Central memory CD8-positive, alpha-beta T cell (primary cell): ENCODE measurements around the gene KIF15.
A peak's percentile ranks its signal among the peaks of the same experiment; 100 is the strongest.
"Not testable (repeated sequence)": the region's sequence is repeated elsewhere in the genome, so short reads cannot be mapped to it uniquely, and the experiment has no call there.

Experiments
- ATAC-seq: fragments of 150-1000 bp; cut with Tn5 transposase; replicated peaks from 2 replicates; pipeline ENCODE4 v1.10.0; 2022; ENCODE audit warnings: mild to moderate bottlenecking, moderate FRiP score, moderate number of reproducible peaks; ENCODE audit not compliant: poor library complexity, severe bottlenecking; ENCODE audit errors: extremely low read depth
- DNase-seq, 2 donors: peaks; one replicate each; pipeline ENCODE4 v3.0.0; 2021; ENCODE audit warnings: low spot score in 2 of 2
- H3K27ac Mint-ChIP-seq: one replicate; pipeline ENCODE4 v1.8.0; 2022; ENCODE audit warnings: low read depth, mild to moderate bottlenecking, moderate library complexity, mixed read lengths
- H3K27me3 Mint-ChIP-seq: one replicate; pipeline ENCODE4 v1.8.0; 2022; ENCODE audit warnings: mixed read lengths
- H3K36me3 Mint-ChIP-seq: one replicate; pipeline ENCODE4 v1.8.0; 2022; ENCODE audit warnings: mild to moderate bottlenecking, moderate library complexity, mixed read lengths; ENCODE audit not compliant: insufficient read depth
- H3K4me1 Mint-ChIP-seq: one replicate; pipeline ENCODE4 v1.8.0; 2022; ENCODE audit warnings: mixed read lengths
- H3K4me3 Mint-ChIP-seq: one replicate; pipeline ENCODE4 v1.8.0; 2022; ENCODE audit warnings: mild to moderate bottlenecking, moderate library complexity, mixed read lengths
- H3K9me3 Mint-ChIP-seq: one replicate; pipeline ENCODE4 v1.8.0; 2022; ENCODE audit warnings: mixed read lengths

Gene KIF15

GRCh38 chr3:44833394-44833793, 71.8 kb downstream of the KIF15 start:
- ATAC-seq (no peak), DNase-seq (no peak)
- H3K36me3 Mint-ChIP-seq = no peaks in the 10 kb centered on the region
- peaks cover 15% of the 10 kb centered on the region for H3K9me3 Mint-ChIP-seq
- H3K4me3 Mint-ChIP-seq = no peak overlapping the region
- no peaks in the 10 kb centered on the region for H3K4me1 Mint-ChIP-seq
- no peaks in the 10 kb centered on the region for H3K27me3 Mint-ChIP-seq
- H3K27ac Mint-ChIP-seq = no peak overlapping the region

GRCh38 chr3:44835684-44836083, 74.1 kb downstream of the KIF15 start:
- ATAC-seq = no peak
- DNase-seq = no peak
- H3K9me3 Mint-ChIP-seq = peaks cover 15% of the 10 kb centered on the region
- H3K27ac Mint-ChIP-seq = no peak overlapping the region
- no peaks in the 10 kb centered on the region for H3K27me3 Mint-ChIP-seq
- H3K36me3 Mint-ChIP-seq = no peaks in the 10 kb centered on the region
- H3K4me1 Mint-ChIP-seq = no peaks in the 10 kb centered on the region
- no peak overlapping the region for H3K4me3 Mint-ChIP-seq

- H3K4me3 Mint-ChIP-seq = no peak overlapping the region
- DNase-seq = no peak
- peaks cover 5% of the 10 kb centered on the region for H3K36me3 Mint-ChIP-seq
- no peak for ATAC-seq
- no peaks in the 10 kb centered on the region for H3K9me3 Mint-ChIP-seq
- no peaks in the 10 kb centered on the region for H3K4me1 Mint-ChIP-seq
- H3K27ac Mint-ChIP-seq = no peak overlapping the region
- no peaks in the 10 kb centered on the region for H3K27me3 Mint-ChIP-seq
Measured at GRCh38 chr3:44842376-44842775, 80.8 kb downstream of the KIF15 start.

- ATAC-seq (no peak), DNase-seq (no peak)
- Mint-ChIP-seq H3K4me1 (no peaks in the 10 kb centered on the region), H3K27me3 (no peaks in the 10 kb centered on the region), H3K9me3 (no peaks in the 10 kb centered on the region), H3K4me3 (no peak overlapping the region), H3K27ac (no peak overlapping the region), H3K36me3 (peaks cover 5% of the 10 kb centered on the region)
Measured at GRCh38 chr3:44845528-44846520, 84.2 kb downstream of the KIF15 start.

GRCh38 chr3:44848634-44849033, 87.0 kb downstream of the KIF15 start:
- H3K4me1 Mint-ChIP-seq = no peaks in the 10 kb centered on the region

GRCh38 chr3:44856663-44857062, 95.1 kb downstream of the KIF15 start:
- H3K4me1 Mint-ChIP-seq, H3K27ac Mint-ChIP-seq, ATAC-seq, H3K36me3 Mint-ChIP-seq, H3K27me3 Mint-ChIP-seq, H3K4me3 Mint-ChIP-seq, H3K9me3 Mint-ChIP-seq, DNase-seq: not testable (repeated sequence)

More at GRCh38 chr3:44848634-44849033, 87.0 kb downstream of the KIF15 start:
- H3K27me3 Mint-ChIP-seq = no peaks in the 10 kb centered on the region
- H3K4me3 Mint-ChIP-seq = no peak overlapping the region
- no peak for DNase-seq
- peaks cover 5% of the 10 kb centered on the region for H3K36me3 Mint-ChIP-seq
- ATAC-seq = no peak
- no peaks in the 10 kb centered on the region for H3K9me3 Mint-ChIP-seq
- no peak overlapping the region for H3K27ac Mint-ChIP-seq

- Mint-ChIP-seq H3K27ac (no peak overlapping the region), H3K36me3 (peaks cover 9% of the 10 kb centered on the region), H3K27me3 (no peaks in the 10 kb centered on the region), H3K4me3 (no peak overlapping the region), H3K4me1 (peaks cover 28% of the 10 kb centered on the region), H3K9me3 (no peaks in the 10 kb centered on the region)
- no peak for ATAC-seq
- no peak for DNase-seq
Measured at GRCh38 chr3:44860117-44860516, 98.5 kb downstream of the KIF15 start.

GRCh38 chr3:44861412-44862225, 100.0 kb downstream of the KIF15 start, which contains the start of gene TMEM42:
TSS of gene TMEM42 (plus strand) at chr3:44861912. CDS start at chr3:44861925, 13 bp downstream.
- no peaks in the 10 kb centered on the region for H3K27me3 Mint-ChIP-seq
- peak within 1 kb of the TSS; percentile 82 for H3K4me3 Mint-ChIP-seq
- peaks cover 12% of the 10 kb centered on the region for H3K36me3 Mint-ChIP-seq
- peak; percentile 91 for ATAC-seq
- DNase-seq = peak; percentile 75 to 78
- H3K27ac Mint-ChIP-seq = peak within 1 kb of the TSS; percentile 92
- H3K4me1 Mint-ChIP-seq = peaks cover 43% of the 10 kb centered on the region
- H3K9me3 Mint-ChIP-seq = no peaks in the 10 kb centered on the region

- peak overlapping the region; percentile 82 for H3K4me3 Mint-ChIP-seq
- H3K9me3 Mint-ChIP-seq = no peaks in the 10 kb centered on the region
- no peaks in the 10 kb centered on the region for H3K27me3 Mint-ChIP-seq
- H3K36me3 Mint-ChIP-seq = peaks cover 12% of the 10 kb centered on the region
- peaks cover 49% of the 10 kb centered on the region for H3K4me1 Mint-ChIP-seq
- H3K27ac Mint-ChIP-seq = peak overlapping the region; percentile 92
- peak; percentile 27 for ATAC-seq
- no peak for DNase-seq
Measured at GRCh38 chr3:44862226-44862637, 100.6 kb downstream of the KIF15 start.

GRCh38 chr3:44865272-44866035, 103.9 kb downstream of the KIF15 start:
- ATAC-seq = no peak
- peak overlapping the region; percentile 8 for H3K4me3 Mint-ChIP-seq
- peaks cover 52% of the 10 kb centered on the region for H3K4me1 Mint-ChIP-seq
- H3K9me3 Mint-ChIP-seq = no peaks in the 10 kb centered on the region
- H3K27ac Mint-ChIP-seq = peak overlapping the region; percentile 81
- DNase-seq = no peak
- H3K36me3 Mint-ChIP-seq = peaks cover 12% of the 10 kb centered on the region
- no peaks in the 10 kb centered on the region for H3K27me3 Mint-ChIP-seq

- H3K27me3 Mint-ChIP-seq = no peaks in the 10 kb centered on the region
- H3K9me3 Mint-ChIP-seq = no peaks in the 10 kb centered on the region
- peaks cover 48% of the 10 kb centered on the region for H3K4me1 Mint-ChIP-seq
- H3K4me3 Mint-ChIP-seq = peak overlapping the region; percentile 27
- H3K36me3 Mint-ChIP-seq = peaks cover 7% of the 10 kb centered on the region
- H3K27ac Mint-ChIP-seq = peak overlapping the region; percentile 81
- ATAC-seq (no peak), DNase-seq (no peak)
Measured at GRCh38 chr3:44867421-44868111, 106.0 kb downstream of the KIF15 start.
